K562 (cell line): ENCODE results near the gene PPM1M. TPM values are rescaled to one million over a fixed set of nuclear protein-coding genes. Genes with fewer than 3 reads are reported as not detected.

Experiments
- ATF1 ChIP-seq, 2 experiments: fragments of 450-650 bp in 1 of 2; IDR thresholded peaks; 2 replicates each; pipeline ENCODE4 v1.6.1; 2016; ENCODE audit warnings: missing compliant biosample characterization in 1 of 2, missing genetic modification characterization in 1 of 2
- CTBP1 ChIP-seq: fragments of 450-650 bp; IDR thresholded peaks from 2 replicates; pipeline ENCODE4 v1.6.1; 2016; ENCODE audit warnings: borderline replicate concordance
- CXXC5 ChIP-seq: fragments of 250-450 bp; sonication (Bioruptor Pico); IDR thresholded peaks from 2 replicates; pipeline ENCODE4 v1.8.0; 2022; ENCODE audit warnings: inconsistent platforms, mild to moderate bottlenecking, moderate library complexity
- E4F1 ChIP-seq: fragments of 250-450 bp; sonication (Bioruptor Pico); IDR thresholded peaks from 2 replicates; pipeline ENCODE4 v1.5.0; 2021; ENCODE audit warnings: mild to moderate bottlenecking, borderline replicate concordance
- EP400 ChIP-seq: fragments of 450-650 bp; IDR thresholded peaks from 2 replicates; pipeline ENCODE4 v1.6.1; 2017; ENCODE audit warnings: antibody characterized with exemption, mild to moderate bottlenecking, moderate library complexity
- FIP1L1 ChIP-seq: fragments of 200-400 bp; formaldehyde crosslinking; IDR thresholded peaks from 2 replicates; pipeline ENCODE4 v1.6.1; 2018; ENCODE audit warnings: mild to moderate bottlenecking, low read depth, low read length; ENCODE audit not compliant: poor library complexity, severe bottlenecking
- GABPB2 ChIP-seq: fragments of 250-450 bp; sonication (Bioruptor Pico); conservative IDR thresholded peaks from 2 replicates; pipeline ENCODE4 v1.5.1; 2021; ENCODE audit warnings: mild to moderate bottlenecking
- JUND ChIP-seq, 2 experiments: IDR thresholded peaks; 2 replicates in 1 of 2; 3 replicates in 1 of 2; pipeline ENCODE4 v1.6.1; 2011; ENCODE audit warnings: borderline replicate concordance in 2 of 2, low read depth in 2 of 2, low read length in 2 of 2, improper control_type of control experiment in 1 of 2, missing biosample characterization in 1 of 2, missing genetic modification characterization in 1 of 2, missing genetic modification reagents in 1 of 2
- LCOR ChIP-seq: sonication (generic); formaldehyde crosslinking; IDR thresholded peaks from 2 replicates; pipeline ENCODE4 v1.8.0; 2022; ENCODE audit warnings: mild to moderate bottlenecking, missing genetic modification reagents
- MYNN ChIP-seq, 2 experiments: sonication (generic); formaldehyde crosslinking in 1 of 2; IDR thresholded peaks; 2 replicates each; pipeline versions ENCODE4 v1.5.0 to v1.6.1; 2016 to 2020; ENCODE audit warnings: antibody characterized with exemption in 1 of 2, missing genetic modification reagents in 1 of 2
- NEUROD1 ChIP-seq: fragments of 150-350 bp; IDR thresholded peaks from 2 replicates; pipeline ENCODE4 v1.6.1; 2014; ENCODE audit warnings: borderline replicate concordance, low read length, low read depth; ENCODE audit not compliant: partially characterized antibody
- PHF20 ChIP-seq: fragments of 450-650 bp; IDR thresholded peaks from 2 replicates; pipeline ENCODE4 v1.6.1; 2018; ENCODE audit not compliant: partially characterized antibody
- POLR2AphosphoS2 ChIP-seq: IDR thresholded peaks from 2 replicates; pipeline ENCODE4 v1.6.1; 2012; ENCODE audit warnings: low read length, improper control_type of control experiment
- SIN3A ChIP-seq, 2 experiments: fragments of 150-350 bp in 1 of 2; IDR thresholded peaks; 2 replicates each; pipeline ENCODE4 v1.6.1; 2011 to 2016; ENCODE audit warnings: borderline replicate concordance in 2 of 2, low read depth in 2 of 2, low read length in 2 of 2, mild to moderate bottlenecking in 2 of 2, moderate library complexity in 2 of 2; ENCODE audit not compliant: control insufficient read depth in 1 of 2
- TAF1 ChIP-seq: IDR thresholded peaks from 2 replicates; pipeline ENCODE4 v1.6.1; 2011; ENCODE audit warnings: mild to moderate bottlenecking, low read length, moderate library complexity; ENCODE audit not compliant: insufficient read depth, control insufficient read depth, severe bottlenecking; ENCODE audit errors: extremely low read depth
- TSHZ1 ChIP-seq: fragments of 250-450 bp; sonication (Bioruptor Pico); IDR thresholded peaks from 2 replicates; pipeline ENCODE4 v1.4.0; 2020; ENCODE audit warnings: mild to moderate bottlenecking, moderate library complexity
- YBX1 ChIP-seq: fragments of 450-650 bp; IDR thresholded peaks from 2 replicates; pipeline ENCODE4 v1.7.1; 2016; ENCODE audit warnings: mild to moderate bottlenecking
- ZNF511 ChIP-seq: sonication (generic); formaldehyde crosslinking; IDR thresholded peaks from 2 replicates; pipeline ENCODE4 v1.8.0; 2022; ENCODE audit warnings: mild to moderate bottlenecking, missing genetic modification reagents
- polyA plus RNA-seq, 8 experiments: library from polyadenylated mRNA; depleted of rRNA in 4 of 8; stranded (reverse) in 5 of 8; unstranded in 3 of 8; fragments of >200 nt; fragmentation: Nextera tagmentation in 2 of 8; fragmentation: Illumina TruSeq in 1 of 8; extraction: Ambion mirVana in 2 of 8; extraction: Trizol in 1 of 8; gene quantifications; 2 replicates each; pipeline versions ENCODE4 v1.2.1 to v1.2.3, GENCODE V29; 2011 to 2014; ENCODE audit warnings: inconsistent platforms in 1 of 8, missing spikeins in 1 of 8
- total RNA-seq, 7 experiments: library from RNA; depleted of rRNA in 6 of 7; stranded (reverse); fragments of >200 nt in 6 of 7; fragmentation: Illumina TruSeq in 2 of 7; extraction: Trizol in 2 of 7; gene quantifications; 2 replicates each; pipeline versions ENCODE4 v1.2.1 to v1.2.3, GENCODE V29; 2011 to 2021; ENCODE audit warnings: low replicate concordance in 1 of 7

The PPM1M gene
- total and polyA plus RNA-seq, 9 of the 15 experiments (the other 6 are each of a cell fraction or from before 2014, with no cell fraction given), result 1.4 to 9.2 (median 4.4) TPM

GRCh38 chr3:52238761-52239701 is 6.5 kb upstream of the PPM1M start, which contains the start of gene TWF2 (continued):
- TF ChIP-seq ZNF511 (CRISPR knock-in tag) (0 out of 2 replicates have a peak, but pooled peaks have one; percentile 44), YBX1 (no peak), POLR2AphosphoS2 (no peak; the same call in 1 of the 2 replicates), GABPB2 (CRISPR knock-in tag) (no peak), EP400 (peak; percentile 79), E4F1 (CRISPR knock-in tag) (no peak), TAF1 (peak; percentile 26), ATF1 (CRISPR knock-in tag; IDR thresholded peaks at IDR 0.05) (no peak), ATF1 (tag; IDR thresholded peaks at IDR 0.05) (0 out of 2 replicates have a peak, but pooled peaks have one; percentile 26), CTBP1 (peak; percentile 70), FIP1L1 (peak; percentile 27), NEUROD1 (no peak), LCOR (CRISPR knock-in tag) (no peak), MYNN (IDR thresholded peaks at IDR 0.05) (peak; percentile 41; the same call in 1 of the 2 replicates), MYNN (CRISPR knock-in tag; IDR thresholded peaks at IDR 0.05) (no peak), PHF20 (no peak), TSHZ1 (CRISPR knock-in tag) (no peak), CXXC5 (CRISPR knock-in tag) (peak; percentile 73), SIN3A (IDR thresholded peaks at IDR 0.05; ENCODE audit: borderline replicate concordance in 2 of 2, control insufficient read depth in 1 of 2, low read depth in 2 of 2, low read length in 2 of 2) (peak in 1 of 2 experiments; percentile 13; a peak in 2 of 4 replicates), JUND (IDR thresholded peaks at IDR 0.05; ENCODE audit: borderline replicate concordance, low read depth, low read length) (peak; percentile 15; the same call in 1 of the 2 replicates), JUND (tag; IDR thresholded peaks at IDR 0.05; ENCODE audit: borderline replicate concordance, low read depth, low read length) (no peak)
